ENCODE data around the gene CTRB2. TPM values are rescaled to one million over a fixed set of nuclear protein-coding genes. Genes with fewer than 3 reads are reported as not detected.

The CTRB2 gene
- total RNA-seq, 1 donor from 2014 or later, result not detected

DNA sequence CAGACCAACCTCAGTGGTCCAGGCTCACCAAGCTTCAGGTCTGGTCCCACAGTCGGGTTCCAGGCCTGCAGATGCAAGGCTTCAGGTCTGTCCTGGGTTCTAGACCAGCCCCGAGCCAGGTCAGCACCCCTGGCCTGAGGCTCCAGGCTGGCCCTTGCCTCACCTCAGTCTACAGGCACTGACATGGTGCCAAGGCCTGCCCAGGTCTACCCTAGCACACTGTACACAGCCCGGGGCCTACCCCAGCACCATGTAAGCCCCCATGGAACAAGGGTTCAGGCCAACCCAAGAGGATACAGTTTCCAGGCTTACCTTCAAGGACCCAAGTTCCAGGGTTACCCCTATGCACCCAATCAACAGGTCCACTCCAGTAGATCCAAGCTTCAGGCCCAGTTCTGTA is 31.9 kb downstream of the CTRB2 start:
- DNase-seq (ENCODE audit: low read depth in 2 of 2), result no peak

DNA sequence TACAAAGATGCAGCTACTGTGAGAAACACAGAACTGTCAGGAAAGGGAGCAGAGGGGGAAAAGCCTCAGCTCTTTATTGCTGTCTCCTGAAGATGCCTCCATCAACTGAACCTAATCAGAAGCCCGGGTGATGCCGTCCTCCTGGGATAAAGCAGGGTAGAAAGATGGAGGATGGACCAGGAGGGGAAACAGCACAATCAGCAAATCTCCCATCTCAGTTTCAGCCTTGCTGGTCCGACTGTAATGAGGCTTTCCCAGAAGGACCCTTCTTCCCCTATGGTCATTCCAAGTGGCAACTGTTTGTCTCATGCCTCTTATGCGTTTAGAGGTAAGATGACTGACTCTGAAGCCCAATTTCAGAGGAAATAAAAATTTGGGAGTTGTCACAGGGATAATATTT is 34.4 kb downstream of the CTRB2 start:
- no peak for DNase-seq (ENCODE audit: low read depth in 2 of 2)

DNA sequence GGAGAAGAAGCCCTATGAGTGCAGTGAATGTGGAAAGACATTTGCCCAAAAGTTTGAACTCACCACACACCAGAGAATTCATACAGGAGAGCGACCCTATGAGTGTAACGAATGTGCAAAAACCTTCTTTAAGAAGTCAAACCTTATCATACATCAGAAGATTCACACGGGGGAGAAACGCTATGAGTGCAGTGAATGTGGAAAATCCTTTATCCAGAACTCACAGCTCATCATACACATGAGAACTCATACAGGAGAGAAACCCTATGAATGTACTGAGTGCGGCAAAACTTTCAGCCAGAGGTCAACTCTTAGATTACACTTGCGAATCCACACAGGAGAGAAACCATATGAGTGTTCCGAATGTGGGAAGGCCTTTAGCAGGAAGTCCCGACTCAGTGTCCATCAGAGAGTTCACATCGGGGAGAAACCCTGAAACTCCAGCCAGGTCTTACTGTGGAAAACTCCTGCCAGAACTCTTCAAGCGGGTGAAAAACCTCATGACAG is 37.0 kb downstream of the CTRB2 start:
- no peak for DNase-seq (ENCODE audit: low read depth in 2 of 2)

DNA sequence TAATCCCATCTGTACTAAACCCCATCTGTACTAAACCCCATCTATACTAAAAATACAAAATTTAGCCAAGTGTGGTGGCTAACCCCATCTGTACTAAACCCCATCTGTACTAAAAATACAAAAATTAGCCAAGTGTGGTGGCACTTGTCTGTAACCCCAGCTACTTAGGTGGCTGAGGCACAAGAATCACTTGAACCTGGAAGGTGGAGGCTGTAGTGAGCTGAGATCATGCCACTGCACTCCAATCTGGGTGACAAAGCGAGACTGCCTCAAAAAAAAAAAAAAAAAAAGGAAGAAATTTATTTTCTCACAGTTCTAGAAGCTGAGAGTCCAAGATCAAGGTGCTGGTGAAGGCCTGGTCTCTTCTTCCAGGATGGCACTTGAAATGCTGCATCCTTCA is 46.6 kb downstream of the CTRB2 start:
- DNase-seq (ENCODE audit: low read depth in 2 of 2), result no peak

Other genes starting within 250 kb of the CTRB2 start
- gene WDR59, start 222.0 kb downstream of the CTRB2 start, total RNA-seq, result 10.0 and 11.5 TPM in 2 replicates
- gene ZNRF1, start 208.1 kb downstream of the CTRB2 start, total RNA-seq, result 9.2 and 16.6 TPM in 2 replicates
- 0.39 and 1.0 TPM in 2 replicates for gene LDHD, start 90.4 kb downstream of the CTRB2 start, total RNA-seq
- gene ZFP1, start 58.6 kb downstream of the CTRB2 start, total RNA-seq, result 7.7 and 9.9 TPM in 2 replicates
- gene CTRB1, start 11.8 kb upstream of the CTRB2 start, total RNA-seq, result not detected in 2 replicates
- gene BCAR1, start 44.5 kb upstream of the CTRB2 start, total RNA-seq, result 78.3 and 141 TPM in 2 replicates
- 36.0 and 52.4 TPM in 2 replicates for gene CFDP1, start 226.3 kb upstream of the CTRB2 start, total RNA-seq

All from dermis microvascular lymphatic vessel endothelial cell (primary cell).